Measurements from ENCODE around the gene NUTM1.

Gene NUTM1

GRCh38 chr15:34332553-34333120 is 10.5 kb upstream of the NUTM1 start:
- no peak for TF ChIP-seq EZH2phosphoT487 (IDR thresholded peaks at IDR 0.05; ENCODE audit: borderline replicate concordance)
- no peak for TF ChIP-seq CTCF (conservative IDR thresholded peaks at IDR 0.05; ENCODE audit: low read length)
- Histone ChIP-seq H3K9me3 (ENCODE audit: insufficient read depth, low read depth, low read length) (no peaks in the 10 kb centered on the region), H3K9me2 (replicated peaks; ENCODE audit: low read depth, low read length) (no peaks in the 10 kb centered on the region), H3K4me3 (ENCODE audit: low read length, poor library complexity, severe bottlenecking) (peak overlapping the region; percentile 84), H3F3A (ENCODE audit: low read depth) (peaks cover 34% of the 10 kb centered on the region), H3K4me2 (ENCODE audit: low read depth, low read length, poor library complexity, severe bottlenecking) (peak overlapping the region; percentile 75), H3K27me3 (ENCODE audit: insufficient read depth, low read length, poor library complexity, severe bottlenecking) (no peaks in the 10 kb centered on the region), H3K9ac (ENCODE audit: low read depth, low read length, poor library complexity, severe bottlenecking) (peak overlapping the region; percentile 91), H2AFZ (ENCODE audit: low read length) (no peak overlapping the region), H4K20me1 (ENCODE audit: insufficient read depth, low read length, poor library complexity, severe bottlenecking) (no peaks in the 10 kb centered on the region), H3K36me3 (ENCODE audit: insufficient read depth, low read length) (no peaks in the 10 kb centered on the region), H3K4me1 (ENCODE audit: insufficient read depth, low read length, poor library complexity, severe bottlenecking) (peaks cover 76% of the 10 kb centered on the region), H3K79me2 (ENCODE audit: insufficient read depth, low read length) (peaks cover 93% of the 10 kb centered on the region)

GRCh38 chr15:34334672-34335071 is 8.4 kb upstream of the NUTM1 start:
- H3K36me3 ChIP-seq (ENCODE audit: insufficient read depth, low read length): no peaks in the 10 kb centered on the region
- no peak for TF ChIP-seq CTCF (conservative IDR thresholded peaks at IDR 0.05; ENCODE audit: low read length)
- TF ChIP-seq EZH2phosphoT487 (IDR thresholded peaks at IDR 0.05; ENCODE audit: borderline replicate concordance): no peak
- H3K9me3 ChIP-seq (ENCODE audit: insufficient read depth, low read depth, low read length): no peaks in the 10 kb centered on the region
- no peaks in the 10 kb centered on the region for H4K20me1 ChIP-seq (ENCODE audit: insufficient read depth, low read length, poor library complexity, severe bottlenecking)
- H3K79me2 ChIP-seq (ENCODE audit: insufficient read depth, low read length): peaks cover 84% of the 10 kb centered on the region
- H3K9ac ChIP-seq (ENCODE audit: low read depth, low read length, poor library complexity, severe bottlenecking): peak overlapping the region; percentile 91
- H3K4me1 ChIP-seq (ENCODE audit: insufficient read depth, low read length, poor library complexity, severe bottlenecking): peaks cover 65% of the 10 kb centered on the region
- no peaks in the 10 kb centered on the region for H3K9me2 ChIP-seq (replicated peaks; ENCODE audit: low read depth, low read length)
- peak overlapping the region; percentile 84 for H3K4me3 ChIP-seq (ENCODE audit: low read length, poor library complexity, severe bottlenecking)
- H2AFZ ChIP-seq (ENCODE audit: low read length): no peak overlapping the region
- H3F3A ChIP-seq (ENCODE audit: low read depth): peaks cover 34% of the 10 kb centered on the region
- H3K4me2 ChIP-seq (ENCODE audit: low read depth, low read length, poor library complexity, severe bottlenecking): peak overlapping the region; percentile 75
- H3K27me3 ChIP-seq (ENCODE audit: insufficient read depth, low read length, poor library complexity, severe bottlenecking): no peaks in the 10 kb centered on the region

DNA sequence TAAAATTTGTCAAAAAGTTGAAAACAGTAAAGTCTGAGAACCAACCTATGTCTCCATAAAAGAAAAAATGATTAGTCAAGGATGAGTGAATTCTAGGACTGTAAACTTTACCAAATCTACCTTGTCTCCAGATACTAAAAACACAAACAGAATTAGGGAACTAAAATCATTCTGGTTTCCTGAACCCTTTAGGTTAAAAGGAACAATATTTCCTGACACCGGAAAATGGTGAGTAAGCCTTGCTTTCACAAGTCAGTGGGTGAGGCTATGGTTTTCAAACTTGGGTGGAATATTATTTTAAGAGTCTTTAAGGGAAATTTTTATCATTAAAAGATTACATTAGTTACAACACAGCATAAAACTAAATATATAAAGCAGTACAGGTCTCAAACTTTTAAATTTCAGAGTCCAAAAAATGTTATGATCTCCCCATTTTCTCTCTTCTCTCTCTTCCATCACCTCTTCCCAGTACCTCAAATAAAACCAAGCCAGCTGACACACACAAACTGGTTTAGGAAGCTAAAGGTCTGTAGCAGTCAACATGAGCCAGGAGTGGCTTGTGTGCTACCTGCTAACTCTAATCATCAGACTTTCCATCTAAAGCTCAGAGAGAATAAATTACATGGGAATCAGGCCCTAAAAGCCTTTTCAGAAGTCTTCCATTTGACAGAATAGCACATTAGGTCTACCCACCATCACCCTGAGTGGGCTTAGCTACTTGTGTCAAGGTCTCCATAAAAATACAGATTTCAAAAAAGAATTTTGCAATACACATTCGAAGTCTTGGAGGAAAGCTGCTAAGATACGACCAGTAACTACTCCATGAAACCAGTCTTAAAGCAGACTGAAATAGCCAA is 7.7 kb upstream of the NUTM1 start:
- H2AFZ ChIP-seq (ENCODE audit: low read length): no peak overlapping the region
- H3K9ac ChIP-seq (ENCODE audit: low read depth, low read length, poor library complexity, severe bottlenecking): peak overlapping the region; percentile 91
- H3F3A ChIP-seq (ENCODE audit: low read depth): peaks cover 34% of the 10 kb centered on the region
- H3K9me3 ChIP-seq (ENCODE audit: insufficient read depth, low read depth, low read length): no peaks in the 10 kb centered on the region
- no peaks in the 10 kb centered on the region for H4K20me1 ChIP-seq (ENCODE audit: insufficient read depth, low read length, poor library complexity, severe bottlenecking)
- peak overlapping the region; percentile 75 for H3K4me2 ChIP-seq (ENCODE audit: low read depth, low read length, poor library complexity, severe bottlenecking)
- H3K4me1 ChIP-seq (ENCODE audit: insufficient read depth, low read length, poor library complexity, severe bottlenecking): peaks cover 65% of the 10 kb centered on the region
- peaks cover 84% of the 10 kb centered on the region for H3K79me2 ChIP-seq (ENCODE audit: insufficient read depth, low read length)
- H3K9me2 ChIP-seq (replicated peaks; ENCODE audit: low read depth, low read length): no peaks in the 10 kb centered on the region
- no peaks in the 10 kb centered on the region for H3K36me3 ChIP-seq (ENCODE audit: insufficient read depth, low read length)
- TF ChIP-seq EZH2phosphoT487 (IDR thresholded peaks at IDR 0.05; ENCODE audit: borderline replicate concordance) (no peak), CTCF (conservative IDR thresholded peaks at IDR 0.05; ENCODE audit: low read length) (no peak)
- no peaks in the 10 kb centered on the region for H3K27me3 ChIP-seq (ENCODE audit: insufficient read depth, low read length, poor library complexity, severe bottlenecking)
- peak overlapping the region; percentile 84 for H3K4me3 ChIP-seq (ENCODE audit: low read length, poor library complexity, severe bottlenecking)
